ENCODE measurements around the gene TENT5C. TPM values are rescaled to one million over a fixed set of nuclear protein-coding genes. Genes with fewer than 3 reads are reported as not detected.

The TENT5C gene
- total and polyA plus RNA-seq, 2 of the 13 experiments (the other 11 are each of a cell fraction or from before 2014, with no cell fraction given) = 0.02 to 0.38 TPM

DNA sequence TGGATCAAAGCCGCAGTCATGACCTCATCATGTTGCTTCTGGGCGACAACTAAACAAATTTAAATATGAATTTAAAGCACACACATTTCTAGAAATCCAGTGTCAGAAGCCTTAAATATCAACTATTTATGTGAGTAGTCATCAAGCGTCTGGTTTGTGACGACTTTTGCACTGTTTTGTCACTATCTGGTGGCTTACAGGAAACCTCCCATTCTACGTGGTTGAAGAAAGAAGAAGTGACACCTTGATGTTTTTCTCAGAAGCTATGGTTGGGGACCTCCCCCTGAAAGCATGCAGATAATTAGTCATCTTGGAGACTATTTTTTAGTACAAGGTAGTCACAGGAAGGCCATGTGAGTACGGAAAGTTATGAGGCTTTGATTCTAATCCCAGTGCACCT, 58.5 kb downstream of the TENT5C start (continued):
- TF ChIP-seq, protein P1, sequence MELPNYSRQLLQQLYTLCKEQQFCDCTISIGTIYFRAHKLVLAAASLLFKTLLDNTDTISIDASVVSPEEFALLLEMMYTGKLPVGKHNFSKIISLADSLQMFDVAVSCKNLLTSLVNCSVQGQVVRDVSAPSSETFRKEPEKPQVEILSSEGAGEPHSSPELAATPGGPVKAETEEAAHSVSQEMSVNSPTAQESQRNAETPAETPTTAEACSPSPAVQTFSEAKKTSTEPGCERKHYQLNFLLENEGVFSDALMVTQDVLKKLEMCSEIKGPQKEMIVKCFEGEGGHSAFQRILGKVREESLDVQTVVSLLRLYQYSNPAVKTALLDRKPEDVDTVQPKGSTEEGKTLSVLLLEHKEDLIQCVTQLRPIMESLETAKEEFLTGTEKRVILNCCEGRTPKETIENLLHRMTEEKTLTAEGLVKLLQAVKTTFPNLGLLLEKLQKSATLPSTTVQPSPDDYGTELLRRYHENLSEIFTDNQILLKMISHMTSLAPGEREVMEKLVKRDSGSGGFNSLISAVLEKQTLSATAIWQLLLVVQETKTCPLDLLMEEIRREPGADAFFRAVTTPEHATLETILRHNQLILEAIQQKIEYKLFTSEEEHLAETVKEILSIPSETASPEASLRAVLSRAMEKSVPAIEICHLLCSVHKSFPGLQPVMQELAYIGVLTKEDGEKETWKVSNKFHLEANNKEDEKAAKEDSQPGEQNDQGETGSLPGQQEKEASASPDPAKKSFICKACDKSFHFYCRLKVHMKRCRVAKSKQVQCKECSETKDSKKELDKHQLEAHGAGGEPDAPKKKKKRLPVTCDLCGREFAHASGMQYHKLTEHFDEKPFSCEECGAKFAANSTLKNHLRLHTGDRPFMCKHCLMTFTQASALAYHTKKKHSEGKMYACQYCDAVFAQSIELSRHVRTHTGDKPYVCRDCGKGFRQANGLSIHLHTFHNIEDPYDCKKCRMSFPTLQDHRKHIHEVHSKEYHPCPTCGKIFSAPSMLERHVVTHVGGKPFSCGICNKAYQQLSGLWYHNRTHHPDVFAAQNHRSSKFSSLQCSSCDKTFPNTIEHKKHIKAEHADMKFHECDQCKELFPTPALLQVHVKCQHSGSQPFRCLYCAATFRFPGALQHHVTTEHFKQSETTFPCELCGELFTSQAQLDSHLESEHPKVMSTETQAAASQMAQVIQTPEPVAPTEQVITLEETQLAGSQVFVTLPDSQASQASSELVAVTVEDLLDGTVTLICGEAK (IDR thresholded peaks at IDR 0.05) = no peak
- TF ChIP-seq, protein P1 (CRISPR knock-in tag; IDR thresholded peaks at IDR 0.05) = no peak
- TF ChIP-seq, protein P2, sequence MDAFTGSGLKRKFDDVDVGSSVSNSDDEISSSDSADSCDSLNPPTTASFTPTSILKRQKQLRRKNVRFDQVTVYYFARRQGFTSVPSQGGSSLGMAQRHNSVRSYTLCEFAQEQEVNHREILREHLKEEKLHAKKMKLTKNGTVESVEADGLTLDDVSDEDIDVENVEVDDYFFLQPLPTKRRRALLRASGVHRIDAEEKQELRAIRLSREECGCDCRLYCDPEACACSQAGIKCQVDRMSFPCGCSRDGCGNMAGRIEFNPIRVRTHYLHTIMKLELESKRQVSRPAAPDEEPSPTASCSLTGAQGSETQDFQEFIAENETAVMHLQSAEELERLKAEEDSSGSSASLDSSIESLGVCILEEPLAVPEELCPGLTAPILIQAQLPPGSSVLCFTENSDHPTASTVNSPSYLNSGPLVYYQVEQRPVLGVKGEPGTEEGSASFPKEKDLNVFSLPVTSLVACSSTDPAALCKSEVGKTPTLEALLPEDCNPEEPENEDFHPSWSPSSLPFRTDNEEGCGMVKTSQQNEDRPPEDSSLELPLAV (CRISPR knock-in tag; conservative IDR thresholded peaks at IDR 0.05; ENCODE audit: low read depth) = no peak
- TF ChIP-seq, protein P3, sequence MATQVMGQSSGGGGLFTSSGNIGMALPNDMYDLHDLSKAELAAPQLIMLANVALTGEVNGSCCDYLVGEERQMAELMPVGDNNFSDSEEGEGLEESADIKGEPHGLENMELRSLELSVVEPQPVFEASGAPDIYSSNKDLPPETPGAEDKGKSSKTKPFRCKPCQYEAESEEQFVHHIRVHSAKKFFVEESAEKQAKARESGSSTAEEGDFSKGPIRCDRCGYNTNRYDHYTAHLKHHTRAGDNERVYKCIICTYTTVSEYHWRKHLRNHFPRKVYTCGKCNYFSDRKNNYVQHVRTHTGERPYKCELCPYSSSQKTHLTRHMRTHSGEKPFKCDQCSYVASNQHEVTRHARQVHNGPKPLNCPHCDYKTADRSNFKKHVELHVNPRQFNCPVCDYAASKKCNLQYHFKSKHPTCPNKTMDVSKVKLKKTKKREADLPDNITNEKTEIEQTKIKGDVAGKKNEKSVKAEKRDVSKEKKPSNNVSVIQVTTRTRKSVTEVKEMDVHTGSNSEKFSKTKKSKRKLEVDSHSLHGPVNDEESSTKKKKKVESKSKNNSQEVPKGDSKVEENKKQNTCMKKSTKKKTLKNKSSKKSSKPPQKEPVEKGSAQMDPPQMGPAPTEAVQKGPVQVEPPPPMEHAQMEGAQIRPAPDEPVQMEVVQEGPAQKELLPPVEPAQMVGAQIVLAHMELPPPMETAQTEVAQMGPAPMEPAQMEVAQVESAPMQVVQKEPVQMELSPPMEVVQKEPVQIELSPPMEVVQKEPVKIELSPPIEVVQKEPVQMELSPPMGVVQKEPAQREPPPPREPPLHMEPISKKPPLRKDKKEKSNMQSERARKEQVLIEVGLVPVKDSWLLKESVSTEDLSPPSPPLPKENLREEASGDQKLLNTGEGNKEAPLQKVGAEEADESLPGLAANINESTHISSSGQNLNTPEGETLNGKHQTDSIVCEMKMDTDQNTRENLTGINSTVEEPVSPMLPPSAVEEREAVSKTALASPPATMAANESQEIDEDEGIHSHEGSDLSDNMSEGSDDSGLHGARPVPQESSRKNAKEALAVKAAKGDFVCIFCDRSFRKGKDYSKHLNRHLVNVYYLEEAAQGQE (IDR thresholded peaks at IDR 0.05; ENCODE audit: borderline replicate concordance in 1 of 2, low read depth in 1 of 2, low read length in 2 of 2) = no peak
- TF ChIP-seq ZNF782 (CRISPR knock-in tag; IDR thresholded peaks at IDR 0.05; ENCODE audit: borderline replicate concordance) (no peak), NFE2L1 (CRISPR knock-in tag; IDR thresholded peaks at IDR 0.05; ENCODE audit: borderline replicate concordance) (no peak)

All from HepG2 (cell line).